ENCODE results near the gene SSTR4. TPM values are rescaled to one million over a fixed set of nuclear protein-coding genes. Genes with fewer than 3 reads are reported as not detected.
"Not testable (repeated sequence)": the region's sequence is repeated elsewhere in the genome, so short reads cannot be mapped to it uniquely, and the experiment has no call there.

The SSTR4 gene
- total and polyA plus RNA-seq, 2 of the 13 experiments (the other 11 are each of a cell fraction or from before 2014, with no cell fraction given) = not detected

- 0 out of 2 replicates have a peak, but pooled peaks have one; percentile 20 for TF ChIP-seq CREB1 (IDR thresholded peaks at IDR 0.05)
- H3K9ac ChIP-seq (ENCODE audit: insufficient read depth, low read depth, low read length); H2AFZ ChIP-seq (ENCODE audit: low read length); in situ Hi-C loops (cut with HindIII; ENCODE audit: extremely low pct_ligation_motif_present, low pct_unique_long_range_greater_than_20kb); H3K27me3 ChIP-seq (ENCODE audit: control insufficient read depth in 1 of 2, insufficient read depth in 2 of 2, low read length in 2 of 2); H3K4me1 ChIP-seq (ENCODE audit: insufficient read depth, low read length); ATAC-seq; H3K79me2 ChIP-seq (ENCODE audit: insufficient read depth, low read length); H3K36me3 ChIP-seq (replicated peaks in 1 of 2; ENCODE audit: control insufficient read depth in 1 of 2, insufficient read depth in 2 of 2, low read length in 2 of 2); DNase-seq (ENCODE audit: low spot score); CTCF ChIA-PET (ENCODE audit: low intra/inter-chr PET ratio, low total read pairs); H3K4me3 ChIP-seq (replicated peaks in 1 of 3; ENCODE audit: insufficient read depth in 1 of 3, low read depth in 2 of 3, low read length in 3 of 3); H4K20me1 ChIP-seq (ENCODE audit: insufficient read depth, low read length); H3K4me2 ChIP-seq (ENCODE audit: low read depth, low read length); FAIRE-seq; BruUV-seq (replicated peaks); POLR2A ChIA-PET; intact Hi-C loops (cut with micrococcal nuclease; ENCODE audit: unreplicated experiment); H3K27ac ChIP-seq (ENCODE audit: extremely low read length, insufficient read depth, low read length); H3K9me3 ChIP-seq (ENCODE audit: low read length); TF ChIP-seq CREB1 (CRISPR knock-in tag; IDR thresholded peaks at IDR 0.05): not testable (repeated sequence)
- WGBS (ENCODE audit: low lambda C conversion rate) = 68% methylated on average over 14 of the region's 14 CpGs
These were observed 9.6 kb upstream of the SSTR4 start for GRCh38 chr20:23025503-23025902.

GRCh38 chr20:23027721-23028120, 7.4 kb upstream of the SSTR4 start:
- H3K9me3 ChIP-seq (ENCODE audit: low read length) = no peaks in the 10 kb centered on the region
- H3K27ac ChIP-seq (ENCODE audit: extremely low read length, insufficient read depth, low read length) = no peak overlapping the region
- FAIRE-seq (no peak), DNase-seq (ENCODE audit: low spot score) (no peak), ATAC-seq (no peak)
- H3K36me3 ChIP-seq (replicated peaks in 1 of 2; ENCODE audit: control insufficient read depth in 1 of 2, insufficient read depth in 2 of 2, low read length in 2 of 2) = no peaks in the 10 kb centered on the region
- POLR2A ChIA-PET = no interaction called here
- WGBS (ENCODE audit: low lambda C conversion rate) = 4% methylated on average over 1 of the region's 1 CpG
- no TSS peak for BruUV-seq (replicated peaks)
- peaks cover 0 to 16% of the 10 kb centered on the region in 2 experiments; a peak in 2 of 5 replicates for H3K27me3 ChIP-seq (ENCODE audit: control insufficient read depth in 1 of 2, insufficient read depth in 2 of 2, low read length in 2 of 2)
- no peak overlapping the region for H3K9ac ChIP-seq (ENCODE audit: insufficient read depth, low read depth, low read length)
- no peak overlapping the region for H2AFZ ChIP-seq (ENCODE audit: low read length)
- intact Hi-C loops (cut with micrococcal nuclease; ENCODE audit: unreplicated experiment) = no loop called here
- TF ChIP-seq E2F1 (CRISPR knock-in tag; IDR thresholded peaks at IDR 0.05) = no peak
- no peak for TF ChIP-seq PRMT3 (CRISPR knock-in tag; IDR thresholded peaks at IDR 0.05; ENCODE audit: borderline replicate concordance, low read depth)
- TF ChIP-seq THAP9 (CRISPR knock-in tag; IDR thresholded peaks at IDR 0.05; ENCODE audit: borderline replicate concordance) = no peak
- no peak for TF ChIP-seq ZNF710 (CRISPR knock-in tag; IDR thresholded peaks at IDR 0.05; ENCODE audit: borderline replicate concordance)
- in situ Hi-C loops (cut with HindIII; ENCODE audit: extremely low pct_ligation_motif_present, low pct_unique_long_range_greater_than_20kb) = no loop called here
- H3K4me2 ChIP-seq (ENCODE audit: low read depth, low read length) = no peak overlapping the region
- H3K4me3 ChIP-seq (replicated peaks in 1 of 3; ENCODE audit: insufficient read depth in 1 of 3, low read depth in 2 of 3, low read length in 3 of 3) = no peak overlapping the region
- no peaks in the 10 kb centered on the region for H3K4me1 ChIP-seq (ENCODE audit: insufficient read depth, low read length)
- H4K20me1 ChIP-seq (ENCODE audit: insufficient read depth, low read length) = no peaks in the 10 kb centered on the region
- CTCF ChIA-PET (ENCODE audit: low intra/inter-chr PET ratio, low total read pairs) = no interaction called here
- H3K79me2 ChIP-seq (ENCODE audit: insufficient read depth, low read length) = no peaks in the 10 kb centered on the region

Data from HepG2 (cell line).